Activated CD8-positive, alpha-beta T cell treated with anti-CD3 and anti-CD28 coated beads, Interleukin-2, amount 10 ng/mL, durations not matched to agents 7 days and 5 days (primary cell): ENCODE measurements around the gene MTHFD2L. TPM values are rescaled to one million over a fixed set of nuclear protein-coding genes. Genes with fewer than 3 reads are reported as not detected.

Experiments used
- ATAC-seq: fragments of 150-1000 bp; cut with Tn5 transposase; one replicate; pipeline ENCODE4 v1.10.0; 2021; ENCODE audit warnings: moderate library complexity
- CTCF ChIA-PET: fragments of 350-600 bp; sonication (Branson Sonifier 250); formaldehyde crosslinking; loops from one replicate; lab custom pipeline; 2021; ENCODE audit warnings: antibody characterized with exemption; lab: Charles Lee
- POLR2A ChIA-PET: fragments of 350-600 bp; sonication (Branson Sonifier 250); formaldehyde crosslinking; loops from one replicate; lab custom pipeline; 2021; ENCODE audit warnings: antibody characterized with exemption; lab: Charles Lee
- DNase-seq: peaks from one replicate; pipeline ENCODE4 v3.0.0-alpha.2; 2020
- H3K27ac Mint-ChIP-seq: one replicate; pipeline ENCODE4 v1.8.0; 2021; ENCODE audit warnings: mild to moderate bottlenecking, mixed read lengths
- H3K27me3 Mint-ChIP-seq: one replicate; pipeline ENCODE4 v1.8.0; 2021; ENCODE audit warnings: low read depth, mixed read lengths
- H3K36me3 Mint-ChIP-seq: one replicate; pipeline ENCODE4 v1.8.0; 2021; ENCODE audit warnings: low read depth, mixed read lengths
- H3K4me1 Mint-ChIP-seq: one replicate; pipeline ENCODE4 v1.8.0; 2021; ENCODE audit warnings: low read depth, mixed read lengths
- H3K4me3 Mint-ChIP-seq: one replicate; pipeline ENCODE4 v1.8.0; 2021; ENCODE audit warnings: mild to moderate bottlenecking, mixed read lengths
- H3K9me3 Mint-ChIP-seq: one replicate; pipeline ENCODE4 v1.8.0; 2022; ENCODE audit warnings: mixed read lengths; ENCODE audit not compliant: insufficient read depth
- total RNA-seq, 2 experiments: library from RNA; stranded (reverse); gene quantifications; one replicate each; pipeline ENCODE4 v1.2.3, GENCODE V29; 2021

Gene MTHFD2L
- total RNA-seq, 2 experiments from 2014 or later, result 5.3 to 5.5 TPM

DNA sequence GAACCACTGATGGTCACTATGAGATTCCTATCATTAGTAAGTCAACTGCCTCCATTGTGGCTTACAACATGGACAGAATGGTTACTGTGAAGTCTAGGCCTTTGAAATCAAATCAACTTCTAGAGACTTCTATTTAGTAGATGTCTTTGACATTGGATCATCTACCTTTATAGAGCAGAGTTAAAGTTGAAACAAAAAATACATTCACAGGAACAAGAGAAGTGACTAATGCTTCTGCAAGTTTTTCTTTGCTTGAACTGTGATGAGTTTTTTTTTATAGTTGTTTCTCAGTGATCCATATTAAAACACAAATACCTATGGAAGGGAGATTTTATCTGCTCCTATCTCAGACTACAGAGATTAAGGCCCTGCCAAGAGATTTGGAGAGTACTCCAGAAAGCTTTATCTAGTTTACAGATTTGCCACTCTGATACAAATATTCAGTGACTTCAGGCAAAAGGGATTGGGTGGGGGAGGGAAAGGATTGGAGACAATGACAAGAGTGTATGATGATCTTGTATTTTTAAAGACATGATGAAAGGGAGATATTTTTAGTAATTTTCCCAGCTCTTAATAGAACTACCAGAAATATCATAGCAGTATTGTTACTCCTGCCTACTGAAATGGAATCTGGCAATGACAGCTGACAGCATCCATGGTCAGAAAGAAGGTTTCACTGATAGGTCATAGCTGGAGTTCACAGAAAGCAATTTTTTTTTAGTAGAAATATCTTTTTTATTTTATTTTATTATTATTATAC is 134.4 kb downstream of the MTHFD2L start:
- ATAC-seq (no peak), DNase-seq (no peak)
- Mint-ChIP-seq H3K4me1 (no peaks in the 10 kb centered on the region), H3K9me3 (peaks cover 3% of the 10 kb centered on the region), H3K27me3 (no peaks in the 10 kb centered on the region), H3K4me3 (no peak overlapping the region), H3K36me3 (no peaks in the 10 kb centered on the region), H3K27ac (no peak overlapping the region)
- ChIA-PET CTCF (interaction anchor here (0.7 kb wide), 1 partner anchor 64 kb away, joined by 3 read pairs; no protein-coding TSS in a partner anchor), POLR2A (no interaction called here)

DNA sequence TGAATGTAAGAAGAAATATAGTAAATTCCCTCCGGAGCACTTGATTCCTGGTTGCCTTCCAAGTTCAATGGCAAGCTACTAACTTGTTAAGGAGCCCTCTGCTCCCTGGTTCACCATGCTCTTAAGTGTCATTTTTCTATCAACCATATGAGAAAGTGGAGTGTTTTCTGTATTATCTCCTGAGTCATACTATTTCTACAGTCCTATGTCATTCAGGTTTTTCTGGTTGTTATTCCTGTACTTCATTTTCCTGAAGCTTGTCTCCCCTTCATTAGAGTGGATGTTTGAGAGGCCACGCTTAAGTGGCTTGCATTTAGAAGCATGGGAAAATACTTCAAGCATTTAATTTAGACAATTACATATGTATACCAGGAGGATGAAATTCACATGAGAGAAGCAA is 135.6 kb downstream of the MTHFD2L start:
- H3K4me3 Mint-ChIP-seq, result no peak overlapping the region
- ATAC-seq, result no peak
- H3K27me3 Mint-ChIP-seq, result no peaks in the 10 kb centered on the region
- POLR2A ChIA-PET, result no interaction called here
- peaks cover 3% of the 10 kb centered on the region for H3K9me3 Mint-ChIP-seq
- H3K36me3 Mint-ChIP-seq, result no peaks in the 10 kb centered on the region
- no peak for DNase-seq
- H3K27ac Mint-ChIP-seq, result no peak overlapping the region
- CTCF ChIA-PET, result no interaction called here
- H3K4me1 Mint-ChIP-seq, result no peaks in the 10 kb centered on the region

DNA sequence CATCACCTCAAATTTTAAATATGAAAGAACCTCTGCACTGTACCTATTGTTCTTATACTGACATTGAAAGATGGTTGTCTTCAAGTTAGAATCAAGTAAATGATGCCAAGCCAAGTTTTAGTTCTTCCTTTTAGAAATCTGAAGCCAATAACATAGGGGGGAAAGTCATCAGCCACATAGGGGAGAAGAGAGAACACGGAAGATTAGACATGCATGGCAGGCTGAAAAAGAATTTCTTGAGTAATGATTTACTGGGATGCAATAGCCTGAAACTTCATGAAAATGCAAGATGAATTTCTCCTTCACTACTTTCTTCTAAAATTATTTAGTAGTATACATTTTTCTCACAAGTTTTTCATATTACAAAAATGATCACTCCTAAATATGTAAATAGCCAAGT is 136.8 kb downstream of the MTHFD2L start:
- no peak for DNase-seq
- no peaks in the 10 kb centered on the region for H3K36me3 Mint-ChIP-seq
- no peak overlapping the region for H3K4me3 Mint-ChIP-seq
- no peaks in the 10 kb centered on the region for H3K4me1 Mint-ChIP-seq
- no peak overlapping the region for H3K27ac Mint-ChIP-seq
- POLR2A ChIA-PET, result no interaction called here
- no peak for ATAC-seq
- H3K27me3 Mint-ChIP-seq, result no peaks in the 10 kb centered on the region
- CTCF ChIA-PET, result no interaction called here
- H3K9me3 Mint-ChIP-seq, result peaks cover 3% of the 10 kb centered on the region

DNA sequence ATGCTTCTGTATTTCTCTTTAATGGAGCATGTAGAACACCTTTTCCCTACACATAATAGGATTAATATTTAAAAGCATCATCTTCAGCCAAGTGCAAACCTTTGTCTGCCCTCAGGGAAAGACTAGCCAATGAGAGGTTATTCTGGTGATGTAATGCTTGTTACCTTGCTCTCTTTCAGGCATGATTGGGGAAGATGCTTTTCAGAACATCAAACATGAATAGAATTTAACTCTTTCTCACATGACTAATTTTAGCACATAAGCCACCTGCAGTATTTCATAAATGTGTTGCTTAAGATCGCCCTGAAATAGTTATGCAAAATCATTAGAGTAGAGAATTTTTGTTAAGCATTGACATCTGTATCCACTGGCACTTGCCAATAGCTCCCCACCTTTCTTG is 139.6 kb downstream of the MTHFD2L start:
- ATAC-seq, result no peak
- H3K27me3 Mint-ChIP-seq, result no peaks in the 10 kb centered on the region
- H3K4me1 Mint-ChIP-seq, result no peaks in the 10 kb centered on the region
- H3K9me3 Mint-ChIP-seq, result no peaks in the 10 kb centered on the region
- no peaks in the 10 kb centered on the region for H3K36me3 Mint-ChIP-seq
- no peak overlapping the region for H3K27ac Mint-ChIP-seq
- no peak overlapping the region for H3K4me3 Mint-ChIP-seq
- POLR2A ChIA-PET, result no interaction called here
- no peak for DNase-seq
- CTCF ChIA-PET, result no interaction called here

DNA sequence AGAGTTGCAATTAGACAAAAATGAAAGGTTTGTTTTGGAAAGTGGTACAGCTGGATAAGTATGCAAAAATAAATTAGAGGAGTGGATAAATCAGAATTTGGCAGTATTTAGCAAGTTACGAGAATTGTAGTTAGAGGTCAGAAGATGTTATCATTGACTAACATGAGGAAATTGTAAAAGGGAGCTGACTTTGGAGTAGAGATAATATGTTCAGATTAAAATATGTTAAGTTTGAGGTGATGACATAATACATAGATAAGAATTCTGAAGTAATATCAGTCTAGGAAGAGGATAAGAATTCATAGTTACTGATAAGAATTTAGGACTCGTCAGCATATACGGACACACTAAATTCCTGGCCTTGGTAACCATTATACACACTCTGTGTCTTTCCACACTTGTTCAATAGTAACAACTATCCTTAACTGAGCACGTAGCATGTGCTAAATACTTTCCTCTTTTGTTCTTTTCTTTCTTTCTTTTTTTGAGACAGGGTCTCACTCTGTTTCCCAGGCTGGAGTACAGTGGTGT is 146.2 kb downstream of the MTHFD2L start:
- POLR2A ChIA-PET, result no interaction called here
- H3K4me1 Mint-ChIP-seq, result peaks cover 6% of the 10 kb centered on the region
- CTCF ChIA-PET, result interaction anchor here (1.3 to 1.9 kb wide), 3 partner anchors 16 to 76 kb away, joined by 3 to 4 read pairs (median 3); no protein-coding TSS in a partner anchor
- DNase-seq (no peak), ATAC-seq (no peak)
- no peaks in the 10 kb centered on the region for H3K9me3 Mint-ChIP-seq
- H3K4me3 Mint-ChIP-seq, result no peak overlapping the region
- no peak overlapping the region for H3K27ac Mint-ChIP-seq
- H3K36me3 Mint-ChIP-seq, result no peaks in the 10 kb centered on the region
- H3K27me3 Mint-ChIP-seq, result no peaks in the 10 kb centered on the region

DNA sequence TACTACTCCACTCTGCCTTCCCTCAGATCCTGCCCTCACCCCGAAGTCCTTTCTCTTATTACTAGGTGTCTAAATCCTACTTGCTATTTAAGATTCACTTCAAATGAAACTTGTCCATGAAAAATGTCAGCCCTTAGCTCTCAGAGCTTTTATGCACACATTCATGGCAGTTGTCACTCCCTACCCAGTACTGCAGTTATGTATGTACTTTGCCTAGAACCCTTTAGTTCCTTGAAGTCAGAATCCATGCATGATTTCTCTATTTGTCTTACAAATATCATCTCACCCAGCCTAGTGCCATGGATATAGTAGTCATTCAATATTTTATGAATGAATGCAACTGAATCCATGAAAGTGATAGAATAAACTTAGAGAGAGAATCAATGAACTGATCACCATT is 147.1 kb downstream of the MTHFD2L start:
- POLR2A ChIA-PET, result no interaction called here
- ATAC-seq (no peak), DNase-seq (no peak)
- H3K4me3 Mint-ChIP-seq, result no peak overlapping the region
- H3K9me3 Mint-ChIP-seq, result no peaks in the 10 kb centered on the region
- CTCF ChIA-PET, result interaction anchor here (1.9 kb wide), 1 partner anchor 76 kb away, joined by 4 read pairs; no protein-coding TSS in a partner anchor
- H3K27me3 Mint-ChIP-seq, result no peaks in the 10 kb centered on the region
- H3K4me1 Mint-ChIP-seq, result peaks cover 6% of the 10 kb centered on the region
- no peak overlapping the region for H3K27ac Mint-ChIP-seq
- H3K36me3 Mint-ChIP-seq, result no peaks in the 10 kb centered on the region

DNA sequence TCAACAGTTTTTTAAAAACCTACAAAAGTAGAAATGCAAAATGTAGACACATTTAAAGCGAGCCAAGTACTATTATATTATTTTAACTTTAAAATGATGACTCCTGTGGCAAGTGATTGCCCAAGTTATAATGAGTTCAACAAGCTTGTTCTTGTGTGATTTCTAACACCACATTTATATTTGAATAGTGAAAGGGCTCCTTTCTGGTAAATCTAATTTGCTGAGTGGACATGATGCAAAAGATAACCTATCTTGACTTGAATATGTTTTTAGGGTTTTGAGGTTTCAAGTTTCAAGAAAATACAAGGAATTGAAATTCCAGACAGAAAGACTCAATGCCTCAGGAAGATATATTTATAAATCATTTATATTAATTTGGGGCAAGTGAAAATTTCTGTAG is 149.3 kb downstream of the MTHFD2L start:
- no peak for DNase-seq
- Mint-ChIP-seq H3K9me3 (no peaks in the 10 kb centered on the region), H3K4me3 (no peak overlapping the region), H3K36me3 (no peaks in the 10 kb centered on the region), H3K4me1 (peaks cover 6% of the 10 kb centered on the region), H3K27me3 (no peaks in the 10 kb centered on the region), H3K27ac (no peak overlapping the region)
- ChIA-PET POLR2A (no interaction called here), CTCF (interaction anchor here (0.8 kb wide), 1 partner anchor 78 kb away, joined by 3 read pairs; no protein-coding TSS in a partner anchor)
- no peak for ATAC-seq

DNA sequence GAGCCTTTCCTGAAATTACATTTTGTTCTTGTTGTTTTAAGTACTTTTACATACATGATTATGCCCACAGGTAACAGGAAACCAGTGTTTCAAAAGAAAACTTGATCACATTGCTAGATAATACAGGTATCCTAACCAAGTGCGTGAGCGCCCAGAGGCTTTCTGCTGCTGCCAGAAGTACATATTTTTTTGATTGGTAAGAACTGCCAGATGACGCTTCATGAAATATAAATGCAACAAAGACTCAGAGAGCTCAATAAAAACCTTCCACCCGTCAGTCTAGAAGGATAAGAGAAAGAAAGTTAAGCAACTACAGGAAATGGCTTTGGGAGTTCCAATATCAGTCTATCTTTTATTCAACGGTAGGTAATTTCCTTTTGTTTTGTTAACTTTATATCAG is 150.3 kb downstream of the MTHFD2L start, which contains the start of gene EPGN:
TSS of gene EPGN (plus strand) at position 256 of the 400 bp plus-strand sequence. CDS start at position 320, 64 bp downstream.
- H3K4me3 Mint-ChIP-seq, result no peak within 1 kb of the TSS
- ATAC-seq, result no peak
- POLR2A ChIA-PET, result no interaction called here

DNA sequence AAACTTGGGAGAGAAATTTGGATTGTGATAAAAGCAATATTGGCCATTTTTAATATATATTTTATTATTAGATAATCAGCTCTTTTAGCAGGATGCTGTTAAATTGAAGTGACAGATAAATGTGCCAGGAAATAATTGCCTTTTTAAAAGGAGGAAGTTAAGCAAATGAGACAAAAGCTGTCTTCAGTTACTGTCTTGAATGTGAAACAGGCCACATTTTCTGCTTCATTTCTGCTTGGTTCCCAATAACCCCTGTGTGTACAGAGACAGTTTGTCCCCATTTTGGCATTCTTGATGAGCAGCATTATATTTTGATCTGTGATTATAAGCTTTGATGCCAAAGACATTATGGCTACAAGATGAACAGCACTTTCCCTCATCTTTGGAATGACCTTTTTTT is 151.3 kb downstream of the MTHFD2L start:
- no peak overlapping the region for H3K27ac Mint-ChIP-seq
- H3K4me3 Mint-ChIP-seq, result no peak overlapping the region
- no peaks in the 10 kb centered on the region for H3K9me3 Mint-ChIP-seq
- no peaks in the 10 kb centered on the region for H3K27me3 Mint-ChIP-seq
- ATAC-seq, result no peak
- no peak for DNase-seq
- ChIA-PET POLR2A (no interaction called here), CTCF (interaction anchor here (1.2 to 1.7 kb wide), 3 partner anchors 11 to 81 kb away, joined by 3 to 8 read pairs (median 4); no protein-coding TSS in a partner anchor)
- no peaks in the 10 kb centered on the region for H3K36me3 Mint-ChIP-seq
- H3K4me1 Mint-ChIP-seq, result peaks cover 6% of the 10 kb centered on the region

More for the DNA sequence above, 150.3 kb downstream of the MTHFD2L start, which contains the start of gene EPGN:
- peaks cover 6% of the 10 kb centered on the region for H3K4me1 Mint-ChIP-seq
- H3K27me3 Mint-ChIP-seq, result no peaks in the 10 kb centered on the region
- H3K27ac Mint-ChIP-seq, result no peak within 1 kb of the TSS
- no peaks in the 10 kb centered on the region for H3K9me3 Mint-ChIP-seq
- CTCF ChIA-PET, result interaction anchor here (0.8 to 1.7 kb wide), 3 partner anchors 79 to 119 kb away, joined by 3 to 4 read pairs (median 3); no protein-coding TSS in a partner anchor
- no peak for DNase-seq
- H3K36me3 Mint-ChIP-seq, result no peaks in the 10 kb centered on the region

DNA sequence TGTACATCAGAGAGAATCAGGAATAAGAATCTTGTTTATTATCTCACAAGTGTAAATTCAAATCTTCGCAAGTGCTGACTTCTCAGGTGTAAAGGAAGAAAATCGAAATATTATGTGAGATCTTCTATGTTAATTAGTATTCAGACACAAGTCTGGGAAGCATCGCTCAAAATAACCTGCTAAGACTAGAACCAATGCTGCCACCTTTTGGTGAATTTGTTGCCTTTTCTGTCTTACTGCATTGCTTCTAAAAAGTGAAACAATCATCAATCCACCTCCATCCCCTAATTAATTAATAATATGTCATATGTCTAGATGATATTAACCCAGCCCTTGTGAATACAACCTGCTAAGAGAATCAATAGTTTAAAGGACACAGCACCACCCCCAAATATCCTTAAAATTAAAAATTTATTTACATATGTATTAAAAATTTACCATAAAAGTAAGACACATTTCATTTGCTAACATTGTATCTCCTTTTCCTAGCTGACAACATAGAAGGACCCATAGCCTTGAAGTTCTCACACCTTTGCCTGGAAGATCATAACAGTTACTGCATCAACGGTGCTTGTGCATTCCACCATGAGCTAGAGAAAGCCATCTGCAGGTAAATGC is 153.9 kb downstream of the MTHFD2L start:
- DNase-seq (peak; percentile 45), ATAC-seq (no peak)
- Mint-ChIP-seq H3K9me3 (no peaks in the 10 kb centered on the region), H3K27me3 (no peaks in the 10 kb centered on the region), H3K4me1 (peaks cover 6% of the 10 kb centered on the region), H3K27ac (no peak overlapping the region), H3K4me3 (no peak overlapping the region), H3K36me3 (no peaks in the 10 kb centered on the region)
- POLR2A ChIA-PET, result no interaction called here
- CTCF ChIA-PET, result interaction anchor here (0.6 to 1.8 kb wide), 3 partner anchors 9 to 126 kb away, joined by 3 to 16 read pairs (median 3); no protein-coding TSS in a partner anchor

DNA sequence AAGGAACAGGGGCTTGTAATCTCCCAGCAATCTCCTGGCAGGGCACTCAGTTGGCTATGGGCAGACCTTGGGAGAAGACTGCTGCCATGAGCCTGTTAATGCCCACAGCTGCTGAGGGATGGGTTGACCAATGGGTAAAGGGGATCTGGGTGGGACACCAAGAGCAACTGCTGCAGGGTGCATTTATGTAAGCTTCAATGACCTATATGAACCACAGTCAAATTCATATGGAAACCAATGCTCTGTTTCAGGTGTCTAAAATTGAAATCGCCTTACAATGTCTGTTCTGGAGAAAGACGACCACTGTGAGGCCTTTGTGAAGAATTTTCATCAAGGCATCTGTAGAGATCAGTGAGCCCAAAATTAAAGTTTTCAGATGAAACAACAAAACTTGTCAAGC is 156.4 kb downstream of the MTHFD2L start:
- no peak for DNase-seq
- H3K9me3 Mint-ChIP-seq, result no peaks in the 10 kb centered on the region
- no peaks in the 10 kb centered on the region for H3K4me1 Mint-ChIP-seq
- H3K4me3 Mint-ChIP-seq, result no peak overlapping the region
- ATAC-seq, result no peak
- no peaks in the 10 kb centered on the region for H3K36me3 Mint-ChIP-seq
- no peaks in the 10 kb centered on the region for H3K27me3 Mint-ChIP-seq
- no peak overlapping the region for H3K27ac Mint-ChIP-seq
- ChIA-PET CTCF (no interaction called here), POLR2A (no interaction called here)

DNA sequence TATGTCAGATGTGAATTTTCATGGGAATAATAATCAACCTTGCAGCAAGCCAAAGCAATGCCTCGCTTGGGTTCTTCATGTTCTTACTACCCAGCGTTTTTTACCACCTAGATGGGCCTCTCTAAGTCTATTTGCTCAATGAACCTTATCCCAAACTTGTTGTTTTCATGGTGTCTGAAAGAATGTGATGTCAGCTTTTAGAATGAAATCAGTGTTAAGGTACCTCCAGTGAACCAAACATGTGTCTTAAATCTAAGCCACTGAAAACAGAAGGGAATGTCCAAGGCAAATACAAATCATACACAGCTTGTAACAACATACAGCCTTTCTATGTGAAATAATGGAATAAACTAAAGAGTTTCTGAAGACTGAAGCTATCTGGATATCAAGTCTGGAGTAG is 157.0 kb downstream of the MTHFD2L start:
- ATAC-seq, result no peak
- CTCF ChIA-PET, result interaction anchor here (1.2 to 1.4 kb wide), 2 partner anchors 85 to 86 kb away, joined by 3 to 5 read pairs; no protein-coding TSS in a partner anchor

More for the DNA sequence above, 157.0 kb downstream of the MTHFD2L start:
- Mint-ChIP-seq H3K4me1 (no peaks in the 10 kb centered on the region), H3K27ac (no peak overlapping the region), H3K27me3 (no peaks in the 10 kb centered on the region), H3K36me3 (no peaks in the 10 kb centered on the region), H3K4me3 (no peak overlapping the region), H3K9me3 (no peaks in the 10 kb centered on the region)
- POLR2A ChIA-PET, result no interaction called here
- no peak for DNase-seq
